PC-3 (cell line): ENCODE data around the gene PDZD2. TPM values are rescaled to one million over a fixed set of nuclear protein-coding genes. Genes with fewer than 3 reads are reported as not detected.

Experiments
- ATAC-seq: fragments of 200-7000 bp; cut with Tn5 transposase; 2 replicates; pipeline ENCODE4 v1.9.1; 2020; ENCODE audit warnings: mild to moderate bottlenecking, moderate library complexity
- BruUV-seq: library from RNA; stranded (reverse); fragments of 400-500 nt; replicated peaks from 2 replicates; lab custom pipeline; 2021; lab: Mats Ljungman, UMichigan
- CTCF ChIA-PET: fragments of 300-600 bp; sonication (Branson Sonifier 250); formaldehyde crosslinking; loops from one replicate; lab custom pipeline; 2022; ENCODE audit warnings: antibody characterized with exemption; lab: Charles Lee
- POLR2A ChIA-PET: fragments of 300-600 bp; sonication (Branson Sonifier 250); formaldehyde crosslinking; loops from one replicate; lab custom pipeline; 2022; ENCODE audit warnings: antibody characterized with exemption; ENCODE audit not compliant: unreplicated experiment; lab: Charles Lee
- DNase-seq: peaks from one replicate; pipeline ENCODE4 v3.0.0-alpha.2; 2015
- H2AFZ ChIP-seq: fragments of 300-600 bp; sonication (generic); 2 replicates; pipeline ENCODE4 v1.6.0; 2016; ENCODE audit warnings: antibody characterized with exemption, low read length
- H3F3A ChIP-seq: fragments of 300-600 bp; sonication (generic); one replicate; pipeline ENCODE4 v1.6.0; 2017; ENCODE audit warnings: antibody characterized with exemption, low read length, control low read depth, mild to moderate bottlenecking; ENCODE audit not compliant: unreplicated experiment
- H3K27ac ChIP-seq: fragments of 300-600 bp; sonication (generic); 2 replicates; pipeline ENCODE4 v1.5.1; 2016; ENCODE audit warnings: mild to moderate bottlenecking, low read length
- H3K27me3 ChIP-seq: fragments of 300-600 bp; sonication (generic); 2 replicates; pipeline ENCODE4 v1.6.1; 2016; ENCODE audit warnings: low read length, mixed read lengths
- H3K36me3 ChIP-seq: fragments of 300-600 bp; sonication (generic); 2 replicates; pipeline ENCODE4 v1.6.1; 2016; ENCODE audit warnings: low read depth, mixed run types, low read length, mixed read lengths
- H3K4me1 ChIP-seq: fragments of 300-600 bp; sonication (generic); 2 replicates; pipeline ENCODE4 v1.5.1; 2016; ENCODE audit warnings: low read length; ENCODE audit not compliant: insufficient read depth
- H3K4me2 ChIP-seq: fragments of 300-600 bp; sonication (generic); 2 replicates; pipeline ENCODE4 v1.6.0; 2016; ENCODE audit warnings: low read length
- H3K4me3 ChIP-seq: fragments of 300-600 bp; sonication (generic); 2 replicates; pipeline ENCODE4 v1.5.1; 2016; ENCODE audit warnings: mild to moderate bottlenecking, low read length, mixed read lengths
- H3K79me2 ChIP-seq: fragments of 300-600 bp; sonication (generic); 2 replicates; pipeline ENCODE4 v1.6.1; 2017; ENCODE audit warnings: low read length, mixed read lengths
- H3K9ac ChIP-seq: fragments of 300-600 bp; sonication (generic); 2 replicates; pipeline ENCODE4 v1.6.0; 2016; ENCODE audit warnings: mild to moderate bottlenecking, low read length
- H3K9me2 ChIP-seq: fragments of 300-600 bp; sonication (generic); replicated peaks from 2 replicates; pipeline ENCODE4 v1.6.1; 2016; ENCODE audit warnings: mixed run types, low read length, mixed read lengths
- H3K9me3 ChIP-seq: fragments of 300-600 bp; sonication (generic); 2 replicates; pipeline ENCODE4 v1.6.1; 2016; ENCODE audit warnings: low read length, mixed read lengths
- H4K20me1 ChIP-seq: fragments of 300-600 bp; sonication (generic); 2 replicates; pipeline ENCODE4 v1.6.1; 2016; ENCODE audit warnings: low read length, mixed read lengths
- CTCF ChIP-seq: fragments of 300-600 bp; sonication (generic); conservative IDR thresholded peaks from 2 replicates; pipeline ENCODE4 v1.5.1; 2017; ENCODE audit warnings: antibody characterized with exemption, low read depth, mild to moderate bottlenecking, low read length
- EZH2 ChIP-seq: fragments of 300-600 bp; sonication (generic); IDR thresholded peaks from one replicate; pipeline ENCODE4 v1.6.1; 2017; ENCODE audit warnings: antibody characterized with exemption, mild to moderate bottlenecking, low read length; ENCODE audit not compliant: unreplicated experiment
- EZH2phosphoT487 ChIP-seq: fragments of 300-600 bp; sonication (generic); IDR thresholded peaks from 2 replicates; pipeline ENCODE4 v1.6.1; 2018; ENCODE audit warnings: mild to moderate bottlenecking, antibody characterized with exemption, low read length, borderline replicate concordance
- intact Hi-C: fragments of 100-400 bp; cut with micrococcal nuclease; formaldehyde crosslinking; loops from 2 replicates; pipeline ENCODE4 v1.9.0; 2023
- total RNA-seq: library from RNA; depleted of rRNA; stranded (reverse); fragments of >200 nt; gene quantifications from 2 replicates; pipeline ENCODE4 v1.2.3, GENCODE V29; 2014

PDZD2 gene
- total RNA-seq, 1 experiment from 2014 or later = 2.0 TPM

DNA sequence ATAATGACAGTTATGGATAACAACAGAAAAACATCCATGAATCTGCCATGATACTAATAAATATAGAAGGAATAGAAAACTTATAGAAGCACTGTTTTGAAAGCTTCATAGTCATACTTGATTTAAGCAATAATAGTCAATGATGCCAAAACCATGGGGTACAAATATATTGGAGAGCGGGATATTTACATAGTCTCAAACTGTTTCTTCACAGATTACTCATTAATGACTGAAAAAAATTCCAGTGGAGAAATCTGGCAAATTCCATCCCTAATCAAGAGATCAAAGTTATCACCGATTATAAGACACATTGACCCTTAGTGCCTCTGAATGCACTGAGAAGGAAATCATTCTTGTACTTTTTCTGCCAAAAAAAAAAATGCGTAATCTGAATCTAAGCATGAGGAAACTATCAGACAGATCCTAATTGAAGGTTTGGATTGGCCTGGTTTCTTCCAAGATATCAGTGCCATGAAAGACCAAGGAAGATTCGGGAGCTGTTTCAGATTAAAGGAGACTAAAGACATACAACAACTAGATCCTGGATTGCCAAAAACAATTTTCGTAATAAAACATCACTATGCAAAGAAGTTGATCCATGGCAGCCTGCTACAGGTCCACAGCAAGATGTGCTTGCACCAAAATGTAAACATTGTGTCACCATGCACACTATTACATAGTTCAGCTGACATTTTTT lies 429.0 kb downstream of the PDZD2 start:
- H4K20me1 ChIP-seq = no peaks in the 10 kb centered on the region
- peaks cover 15% of the 10 kb centered on the region for H3K4me1 ChIP-seq
- BruUV-seq = no TSS peak
- no peaks in the 10 kb centered on the region for H3K9me3 ChIP-seq
- H3K27me3 ChIP-seq = no peaks in the 10 kb centered on the region
- ChIA-PET CTCF (no interaction called here), POLR2A (no interaction called here)
- ATAC-seq (no peak), DNase-seq (no peak)
- H3K9me2 ChIP-seq = no peaks in the 10 kb centered on the region
- no peak overlapping the region for H3K4me2 ChIP-seq
- TF ChIP-seq EZH2phosphoT487 (no peak), EZH2 (no peak), CTCF (no peak)
- no peaks in the 10 kb centered on the region for H3F3A ChIP-seq
- no peaks in the 10 kb centered on the region for H3K79me2 ChIP-seq
- no peak overlapping the region for H3K4me3 ChIP-seq
- no peaks in the 10 kb centered on the region for H3K36me3 ChIP-seq
- intact Hi-C loops = no loop called here
- H3K9ac ChIP-seq = no peak overlapping the region
- no peak overlapping the region for H3K27ac ChIP-seq
- no peak overlapping the region for H2AFZ ChIP-seq

- Histone ChIP-seq H3K9me2 (no peaks in the 10 kb centered on the region), H4K20me1 (no peaks in the 10 kb centered on the region), H3F3A (no peaks in the 10 kb centered on the region), H3K4me2 (no peak overlapping the region), H3K9me3 (no peaks in the 10 kb centered on the region), H3K9ac (no peak overlapping the region), H3K4me3 (no peak overlapping the region), H3K4me1 (peaks cover 15% of the 10 kb centered on the region), H2AFZ (no peak overlapping the region), H3K36me3 (no peaks in the 10 kb centered on the region), H3K79me2 (no peaks in the 10 kb centered on the region), H3K27me3 (no peaks in the 10 kb centered on the region), H3K27ac (no peak overlapping the region)
- intact Hi-C loops = no loop called here
- no peak for TF ChIP-seq EZH2
- CTCF ChIA-PET = no interaction called here
- no peak for ATAC-seq
- no TSS peak for BruUV-seq
- POLR2A ChIA-PET = no interaction called here
- DNase-seq = no peak
Measured at GRCh38 chr5:32068561-32068960, 429.6 kb downstream of the PDZD2 start.

DNA sequence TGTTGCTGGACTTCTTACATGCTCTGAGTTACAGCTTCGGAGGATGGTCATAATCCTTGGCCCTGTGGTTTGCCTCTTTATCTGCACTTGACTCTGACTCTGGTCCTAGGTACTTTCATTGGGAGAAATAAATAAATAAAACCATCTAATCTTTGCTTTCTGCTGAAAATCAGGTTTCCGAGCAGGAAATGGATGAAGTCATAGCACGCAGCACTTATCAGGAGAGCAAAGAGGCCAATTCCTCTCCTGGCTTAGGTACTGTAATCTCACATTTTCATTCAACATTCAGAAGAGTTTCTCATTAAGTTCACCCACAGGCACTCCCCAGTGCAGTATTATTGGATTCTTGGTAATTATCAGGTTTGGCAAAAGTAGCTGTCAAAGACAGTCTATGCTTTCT lies 430.5 kb downstream of the PDZD2 start:
- POLR2A ChIA-PET = no interaction called here

More for the DNA sequence above, 430.5 kb downstream of the PDZD2 start:
- peaks cover 15% of the 10 kb centered on the region for H3K4me1 ChIP-seq
- H4K20me1 ChIP-seq = no peaks in the 10 kb centered on the region
- no peak overlapping the region for H2AFZ ChIP-seq
- no peaks in the 10 kb centered on the region for H3K27me3 ChIP-seq
- H3K9ac ChIP-seq = no peak overlapping the region
- ATAC-seq = no peak
- H3K4me3 ChIP-seq = no peak overlapping the region
- no peaks in the 10 kb centered on the region for H3K79me2 ChIP-seq
- H3K9me3 ChIP-seq = no peaks in the 10 kb centered on the region
- no peaks in the 10 kb centered on the region for H3F3A ChIP-seq
- no peak overlapping the region for H3K27ac ChIP-seq
- no TSS peak for BruUV-seq
- H3K9me2 ChIP-seq = no peaks in the 10 kb centered on the region
- no peaks in the 10 kb centered on the region for H3K36me3 ChIP-seq
- no peak overlapping the region for H3K4me2 ChIP-seq
- intact Hi-C loops = no loop called here
- CTCF ChIA-PET = no interaction called here
- no peak for TF ChIP-seq EZH2phosphoT487
- no peak for TF ChIP-seq EZH2
- TF ChIP-seq CTCF = no peak
- no peak for DNase-seq
